MM.1S (cell line): ENCODE measurements around the gene LYPD1.

ENCODE experiments used
- EZH2 ChIP-seq: fragments of 300-600 bp; sonication (generic); optimal IDR thresholded peaks from 2 replicates; pipeline ENCODE3; 2017; ENCODE audit warnings: low read depth, mild to moderate bottlenecking, antibody characterized with exemption, low read length, mixed read lengths
- TF ChIP-seq, protein P1 (sequence below): fragments of 300-600 bp; sonication (generic); IDR thresholded peaks from 2 replicates; pipeline ENCODE4 v1.5.1; 2016; ENCODE audit warnings: antibody characterized with exemption, low read length, mixed read lengths

DNA sequence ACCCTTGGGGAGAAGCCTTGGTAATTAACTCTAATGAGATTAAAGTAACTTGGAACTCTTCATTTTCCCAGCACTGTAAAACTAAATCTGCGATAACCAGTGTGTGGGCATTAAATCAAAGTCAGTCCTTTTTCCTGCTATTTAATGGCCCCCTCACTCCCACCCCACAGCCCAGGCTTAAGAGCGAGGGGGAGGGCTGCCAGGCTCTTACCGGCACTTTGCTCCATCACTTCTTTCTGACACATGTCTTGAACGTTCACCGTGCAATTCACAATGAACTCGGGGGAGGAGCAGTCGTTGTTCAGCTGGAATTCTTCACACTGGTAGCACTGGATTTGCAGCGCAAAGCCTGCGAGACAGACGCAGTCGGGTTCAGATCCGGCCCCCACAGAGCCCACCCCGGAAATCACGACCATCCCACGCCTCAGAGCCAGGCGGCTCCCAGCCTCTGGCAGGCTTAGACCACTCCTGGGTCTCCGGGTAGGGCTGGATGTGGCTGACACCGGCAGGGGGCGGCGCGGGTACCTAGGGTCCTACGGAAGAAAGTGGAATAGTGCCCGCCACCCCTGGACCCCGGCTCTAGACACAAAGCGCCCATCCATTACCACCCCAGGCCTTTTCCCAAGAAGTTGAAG lies 1.7 kb downstream of the LYPD1 start:
- TF ChIP-seq, protein P1, sequence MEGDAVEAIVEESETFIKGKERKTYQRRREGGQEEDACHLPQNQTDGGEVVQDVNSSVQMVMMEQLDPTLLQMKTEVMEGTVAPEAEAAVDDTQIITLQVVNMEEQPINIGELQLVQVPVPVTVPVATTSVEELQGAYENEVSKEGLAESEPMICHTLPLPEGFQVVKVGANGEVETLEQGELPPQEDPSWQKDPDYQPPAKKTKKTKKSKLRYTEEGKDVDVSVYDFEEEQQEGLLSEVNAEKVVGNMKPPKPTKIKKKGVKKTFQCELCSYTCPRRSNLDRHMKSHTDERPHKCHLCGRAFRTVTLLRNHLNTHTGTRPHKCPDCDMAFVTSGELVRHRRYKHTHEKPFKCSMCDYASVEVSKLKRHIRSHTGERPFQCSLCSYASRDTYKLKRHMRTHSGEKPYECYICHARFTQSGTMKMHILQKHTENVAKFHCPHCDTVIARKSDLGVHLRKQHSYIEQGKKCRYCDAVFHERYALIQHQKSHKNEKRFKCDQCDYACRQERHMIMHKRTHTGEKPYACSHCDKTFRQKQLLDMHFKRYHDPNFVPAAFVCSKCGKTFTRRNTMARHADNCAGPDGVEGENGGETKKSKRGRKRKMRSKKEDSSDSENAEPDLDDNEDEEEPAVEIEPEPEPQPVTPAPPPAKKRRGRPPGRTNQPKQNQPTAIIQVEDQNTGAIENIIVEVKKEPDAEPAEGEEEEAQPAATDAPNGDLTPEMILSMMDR, result no peak
- TF ChIP-seq EZH2, result no peak
